Glutamatergic neuron (in vitro differentiated cells): Measurements from ENCODE around the gene TIAM2. TPM values are rescaled to one million over a fixed set of nuclear protein-coding genes. Genes with fewer than 3 reads are reported as not detected.

Source experiments
- DNase-seq: peaks from one replicate; pipeline ENCODE4 v3.0.0; 2022
- H3K27ac Mint-ChIP-seq: one replicate; pipeline ENCODE4 v1.8.0; 2020; ENCODE audit warnings: mild to moderate bottlenecking, mixed read lengths, inconsistent platforms; ENCODE audit not compliant: unreplicated experiment
- H3K27me3 Mint-ChIP-seq: one replicate; pipeline ENCODE4 v1.8.0; 2020; ENCODE audit warnings: mild to moderate bottlenecking, moderate library complexity, mixed read lengths, inconsistent platforms; ENCODE audit not compliant: unreplicated experiment
- H3K36me3 Mint-ChIP-seq: one replicate; pipeline ENCODE4 v1.8.0; 2020; ENCODE audit warnings: mild to moderate bottlenecking, mixed read lengths, inconsistent platforms; ENCODE audit not compliant: unreplicated experiment
- H3K4me1 Mint-ChIP-seq: one replicate; pipeline ENCODE4 v1.8.0; 2020; ENCODE audit warnings: mild to moderate bottlenecking, low read depth, mixed read lengths, inconsistent platforms; ENCODE audit not compliant: unreplicated experiment
- H3K4me3 Mint-ChIP-seq: one replicate; pipeline ENCODE4 v1.8.0; 2020; ENCODE audit warnings: mild to moderate bottlenecking, mixed read lengths, inconsistent platforms; ENCODE audit not compliant: unreplicated experiment
- H3K9me3 Mint-ChIP-seq: one replicate; pipeline ENCODE4 v1.8.0; 2020; ENCODE audit warnings: mild to moderate bottlenecking, moderate library complexity, mixed read lengths, inconsistent platforms; ENCODE audit not compliant: unreplicated experiment
- CTCF ChIP-seq: fragments of 200-600 bp; sonication (generic); IDR thresholded peaks from one replicate; pipeline ENCODE4 v1.5.0; 2021; ENCODE audit not compliant: partially characterized antibody, unreplicated experiment
- total RNA-seq: library from RNA; stranded (reverse); fragmentation: NEBNext Ultra II Directional; extraction: Animal tissue kit (Norgen Biotek cat#: 25700); gene quantifications from one replicate; pipeline ENCODE4 v1.2.1, GENCODE V29; 2021; ENCODE audit not compliant: unreplicated experiment

TIAM2 gene
- total RNA-seq, 1 donor from 2014 or later, result 113 TPM

- H3K9me3 Mint-ChIP-seq, result peaks cover 3% of the 10 kb centered on the region
- H3K27ac Mint-ChIP-seq, result peak overlapping the region; percentile 1
- no peak for TF ChIP-seq CTCF
- H3K36me3 Mint-ChIP-seq, result no peaks in the 10 kb centered on the region
- no peak for DNase-seq
- no peak overlapping the region for H3K4me3 Mint-ChIP-seq
- H3K4me1 Mint-ChIP-seq, result peaks cover 30% of the 10 kb centered on the region
- peaks cover 2% of the 10 kb centered on the region for H3K27me3 Mint-ChIP-seq
Observed at GRCh38 chr6:155108070-155108820, 113.1 kb downstream of the TIAM2 start.

- no peak for DNase-seq
- Mint-ChIP-seq H3K36me3 (no peaks in the 10 kb centered on the region), H3K9me3 (peaks cover 3% of the 10 kb centered on the region), H3K4me1 (peaks cover 30% of the 10 kb centered on the region), H3K27me3 (peaks cover 2% of the 10 kb centered on the region), H3K4me3 (no peak overlapping the region), H3K27ac (no peak overlapping the region)
- TF ChIP-seq CTCF, result no peak
Observed at GRCh38 chr6:155110721-155111120, 115.6 kb downstream of the TIAM2 start.

DNA sequence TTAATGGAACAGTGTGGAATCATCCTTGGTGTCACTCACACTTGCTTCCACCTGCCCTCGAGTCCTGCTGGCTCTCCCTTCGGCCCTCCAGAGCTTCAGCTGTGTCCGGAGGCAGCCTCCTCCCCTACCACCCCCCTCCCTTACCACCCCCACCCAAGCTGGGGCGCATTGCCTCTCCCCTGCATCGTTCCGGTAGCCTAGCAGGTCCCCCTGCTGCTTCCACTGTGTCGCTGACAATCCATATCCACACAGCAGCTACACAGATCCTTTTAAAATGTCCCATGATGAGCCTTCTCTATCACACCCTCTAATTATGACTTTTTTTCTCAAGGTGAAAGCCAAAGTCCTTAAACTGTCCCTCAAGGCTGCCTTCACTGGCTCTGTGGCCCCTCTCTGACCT lies 117.6 kb downstream of the TIAM2 start:
- peaks cover 2% of the 10 kb centered on the region for H3K27me3 Mint-ChIP-seq
- no peak overlapping the region for H3K4me3 Mint-ChIP-seq
- peaks cover 3% of the 10 kb centered on the region for H3K9me3 Mint-ChIP-seq
- no peak for DNase-seq
- H3K36me3 Mint-ChIP-seq, result no peaks in the 10 kb centered on the region
- no peak overlapping the region for H3K27ac Mint-ChIP-seq
- peaks cover 16% of the 10 kb centered on the region for H3K4me1 Mint-ChIP-seq
- no peak for TF ChIP-seq CTCF

DNA sequence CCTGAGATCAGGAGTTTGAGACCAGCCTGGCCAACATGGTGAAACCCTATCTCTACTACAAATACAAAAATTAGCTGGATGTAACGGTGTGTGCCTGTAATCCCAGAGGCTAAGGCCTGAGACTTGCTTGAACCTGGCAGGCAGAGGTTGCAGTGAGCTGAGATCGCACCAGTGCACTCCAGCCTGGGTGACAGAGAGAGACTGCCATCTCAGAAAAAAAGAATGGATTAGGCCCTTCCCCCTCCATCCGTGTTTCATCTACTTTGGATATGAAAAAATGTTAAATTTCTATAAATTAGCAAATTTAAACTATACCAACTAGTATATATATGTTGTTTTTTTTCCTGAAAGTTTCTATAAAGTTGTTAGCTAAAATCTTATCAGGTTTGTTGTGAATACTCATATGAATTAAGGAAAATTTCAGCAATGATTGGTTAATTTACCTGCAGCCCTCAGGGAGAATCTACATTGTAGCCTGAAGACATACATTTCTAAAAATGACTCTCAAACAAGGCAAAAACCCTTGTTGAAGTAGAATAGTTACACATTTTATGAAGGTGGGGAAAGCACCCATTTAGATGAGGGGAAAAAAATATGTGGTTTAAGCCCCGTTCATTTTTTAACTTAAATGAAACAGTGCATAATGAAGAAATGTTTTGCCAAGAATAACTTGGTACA lies 120.9 kb downstream of the TIAM2 start:
- H3K4me3 Mint-ChIP-seq, result no peak overlapping the region
- H3K36me3 Mint-ChIP-seq, result no peaks in the 10 kb centered on the region
- no peaks in the 10 kb centered on the region for H3K27me3 Mint-ChIP-seq
- no peak for TF ChIP-seq CTCF
- peaks cover 13% of the 10 kb centered on the region for H3K9me3 Mint-ChIP-seq
- H3K27ac Mint-ChIP-seq, result no peak overlapping the region
- DNase-seq, result no peak
- H3K4me1 Mint-ChIP-seq, result peaks cover 19% of the 10 kb centered on the region

DNA sequence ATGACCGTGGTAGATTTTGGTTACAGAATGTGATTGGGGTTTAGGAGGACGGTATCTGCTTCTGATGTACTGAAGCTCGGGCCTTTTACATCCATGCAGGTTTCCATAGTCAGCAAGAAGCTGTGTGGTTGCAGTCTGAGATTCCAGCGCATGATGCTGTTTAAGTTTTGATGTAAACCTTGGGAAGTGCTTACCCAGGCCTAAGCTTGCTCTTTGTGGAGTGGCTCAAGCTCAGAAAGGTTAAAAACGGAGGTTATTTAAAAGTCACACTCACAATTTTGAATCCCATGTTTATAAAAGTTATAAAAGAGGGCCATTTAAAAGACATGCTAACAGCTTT lies 121.4 kb downstream of the TIAM2 start:
- TF ChIP-seq CTCF, result no peak
- no peaks in the 10 kb centered on the region for H3K36me3 Mint-ChIP-seq
- H3K27ac Mint-ChIP-seq, result no peak overlapping the region
- H3K9me3 Mint-ChIP-seq, result peaks cover 13% of the 10 kb centered on the region
- DNase-seq, result no peak
- no peaks in the 10 kb centered on the region for H3K27me3 Mint-ChIP-seq
- H3K4me3 Mint-ChIP-seq, result no peak overlapping the region
- peaks cover 21% of the 10 kb centered on the region for H3K4me1 Mint-ChIP-seq
